Measurements from ENCODE around the gene TEAD1. TPM values are rescaled to one million over a fixed set of nuclear protein-coding genes. Genes with fewer than 3 reads are reported as not detected.

The TEAD1 gene
- polyA plus RNA-seq, 1 donor (not counting 4 experiments of a cell fraction or from before 2014, with no cell fraction given), result 32.7 TPM

DNA sequence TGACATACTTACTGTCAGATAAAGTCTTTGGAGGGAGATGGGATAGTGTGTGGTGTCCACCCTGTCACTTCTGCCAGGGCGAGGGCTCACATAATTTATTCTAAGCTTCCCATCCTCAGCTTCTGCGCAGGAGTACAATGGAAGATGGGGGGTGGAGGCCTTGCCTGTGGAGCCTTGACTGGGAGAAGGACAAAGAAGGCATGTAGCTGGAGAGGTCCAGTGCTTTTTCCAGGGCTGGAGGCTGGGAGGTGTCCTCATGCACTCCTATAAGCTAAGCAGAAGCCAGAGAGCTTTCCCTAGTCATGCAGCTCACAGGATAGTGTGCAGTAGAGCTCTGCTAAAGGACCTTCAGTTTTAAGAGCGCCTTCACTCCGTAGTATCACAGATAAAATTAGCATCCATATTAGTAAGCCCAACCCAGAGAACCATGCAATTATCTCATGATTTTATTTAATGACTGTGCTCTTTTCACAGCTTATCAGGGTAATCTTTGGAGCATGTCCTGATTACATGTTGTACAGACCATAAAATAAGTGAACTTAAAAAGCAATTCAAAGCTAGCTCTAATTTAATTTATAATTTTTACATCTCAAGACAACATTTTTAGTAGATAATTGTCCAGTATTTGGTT is 148.3 kb downstream of the TEAD1 start:
- Histone ChIP-seq H3K27ac (ENCODE audit: control insufficient read depth, insufficient read depth, low read length) (no peak overlapping the region), H3K36me3 (ENCODE audit: control insufficient read depth in 2 of 2, extremely low read depth in 1 of 2, insufficient read depth in 2 of 2, low read length in 2 of 2) (peaks cover 0 to 4% of the 10 kb centered on the region in 2 experiments), H3K79me2 (ENCODE audit: control insufficient read depth, insufficient read depth, low read length) (peaks cover 84% of the 10 kb centered on the region), H3K9ac (ENCODE audit: control insufficient read depth, extremely low read depth, insufficient read depth, low read length) (no peak overlapping the region), H2AFZ (ENCODE audit: control insufficient read depth, low read length) (no peak overlapping the region), H3K4me3 (ENCODE audit: control insufficient read depth in 2 of 3, extremely low read depth in 1 of 3, insufficient read depth in 2 of 3, low read depth in 1 of 3, low read length in 3 of 3) (no peak overlapping the region), H4K20me1 (ENCODE audit: control insufficient read depth, extremely low read depth, insufficient read depth, low read length) (peaks cover 2% of the 10 kb centered on the region), H3K27me3 (ENCODE audit: control insufficient read depth, extremely low read depth, insufficient read depth, low read length) (no peaks in the 10 kb centered on the region), H3K9me1 (ENCODE audit: control insufficient read depth, extremely low read depth, insufficient read depth, low read length) (peaks cover 4% of the 10 kb centered on the region), H3K4me1 (ENCODE audit: control insufficient read depth, extremely low read depth, insufficient read depth, low read length) (peaks cover 8% of the 10 kb centered on the region), H3K4me2 (ENCODE audit: control insufficient read depth, extremely low read depth, insufficient read depth, low read depth, low read length) (no peak overlapping the region), H3K9me3 (ENCODE audit: control insufficient read depth, low read depth, low read length) (no peaks in the 10 kb centered on the region)
- DNase-seq (ENCODE audit: low read depth, low spot score), result no peak
- TF ChIP-seq, protein P1, sequence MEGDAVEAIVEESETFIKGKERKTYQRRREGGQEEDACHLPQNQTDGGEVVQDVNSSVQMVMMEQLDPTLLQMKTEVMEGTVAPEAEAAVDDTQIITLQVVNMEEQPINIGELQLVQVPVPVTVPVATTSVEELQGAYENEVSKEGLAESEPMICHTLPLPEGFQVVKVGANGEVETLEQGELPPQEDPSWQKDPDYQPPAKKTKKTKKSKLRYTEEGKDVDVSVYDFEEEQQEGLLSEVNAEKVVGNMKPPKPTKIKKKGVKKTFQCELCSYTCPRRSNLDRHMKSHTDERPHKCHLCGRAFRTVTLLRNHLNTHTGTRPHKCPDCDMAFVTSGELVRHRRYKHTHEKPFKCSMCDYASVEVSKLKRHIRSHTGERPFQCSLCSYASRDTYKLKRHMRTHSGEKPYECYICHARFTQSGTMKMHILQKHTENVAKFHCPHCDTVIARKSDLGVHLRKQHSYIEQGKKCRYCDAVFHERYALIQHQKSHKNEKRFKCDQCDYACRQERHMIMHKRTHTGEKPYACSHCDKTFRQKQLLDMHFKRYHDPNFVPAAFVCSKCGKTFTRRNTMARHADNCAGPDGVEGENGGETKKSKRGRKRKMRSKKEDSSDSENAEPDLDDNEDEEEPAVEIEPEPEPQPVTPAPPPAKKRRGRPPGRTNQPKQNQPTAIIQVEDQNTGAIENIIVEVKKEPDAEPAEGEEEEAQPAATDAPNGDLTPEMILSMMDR (optimal IDR thresholded peaks at IDR 0.05 in 1 of 3, IDR thresholded peaks at IDR 0.05 in 1 of 3, conservative IDR thresholded peaks at IDR 0.05 in 1 of 3; ENCODE audit: extremely low read depth in 1 of 3, insufficient read depth in 2 of 3, low read length in 3 of 3), result no peak
- no peak for TF ChIP-seq EZH2 (IDR thresholded peaks at IDR 0.05; ENCODE audit: low read length)
- no peak for FAIRE-seq
- dilution Hi-C loops (cut with MboI; ENCODE audit: extremely low pct_ligation_motif_present, low sequenced_read_pairs), result no loop called here

DNA sequence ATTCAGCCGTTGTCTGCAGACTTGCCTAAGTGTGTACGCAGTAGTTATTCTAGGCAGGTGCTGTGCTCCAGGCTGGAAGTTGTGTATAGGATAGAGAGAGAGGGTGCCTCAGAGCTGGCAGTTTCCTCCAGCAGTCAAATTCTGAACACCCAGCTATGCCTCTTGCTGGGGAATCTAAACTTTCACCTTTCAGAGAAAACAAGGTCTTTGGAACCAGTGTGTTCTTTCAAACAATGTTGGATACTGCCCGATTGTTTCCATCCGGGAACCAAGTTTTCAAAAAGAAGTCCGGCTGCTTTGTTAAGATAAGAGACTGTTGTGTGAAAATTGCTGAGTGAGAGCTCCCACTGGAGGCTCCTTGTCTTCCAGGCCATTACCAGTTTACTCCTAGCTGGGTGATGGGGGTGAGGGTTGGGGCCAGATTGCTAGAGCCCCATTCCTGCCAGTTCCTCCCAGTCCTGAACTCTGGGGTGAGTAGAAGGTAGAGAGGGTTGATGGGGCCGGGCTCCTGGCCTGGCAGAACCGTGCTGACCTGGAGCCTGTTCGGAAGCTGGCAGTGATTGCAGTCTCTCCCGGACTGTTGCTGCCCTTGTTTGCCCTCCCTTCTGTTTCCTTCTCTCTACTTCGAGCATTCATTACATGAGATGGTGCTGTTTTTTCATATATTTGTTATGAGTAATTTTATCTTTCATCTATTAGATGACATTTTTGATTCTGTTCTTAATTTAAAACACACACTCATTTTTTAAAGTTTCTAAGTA is 150.2 kb downstream of the TEAD1 start:
- peaks cover 19% of the 10 kb centered on the region for H3K4me1 ChIP-seq (ENCODE audit: control insufficient read depth, extremely low read depth, insufficient read depth, low read length)
- H3K9me1 ChIP-seq (ENCODE audit: control insufficient read depth, extremely low read depth, insufficient read depth, low read length), result no peaks in the 10 kb centered on the region
- no peak overlapping the region for H3K4me2 ChIP-seq (ENCODE audit: control insufficient read depth, extremely low read depth, insufficient read depth, low read depth, low read length)
- DNase-seq (ENCODE audit: low read depth, low spot score), result no peak
- FAIRE-seq, result no peak
- no peak overlapping the region for H3K4me3 ChIP-seq (ENCODE audit: control insufficient read depth in 2 of 3, extremely low read depth in 1 of 3, insufficient read depth in 2 of 3, low read depth in 1 of 3, low read length in 3 of 3)
- TF ChIP-seq, protein P1 (optimal IDR thresholded peaks at IDR 0.05 in 1 of 3, IDR thresholded peaks at IDR 0.05 in 1 of 3, conservative IDR thresholded peaks at IDR 0.05 in 1 of 3; ENCODE audit: extremely low read depth in 1 of 3, insufficient read depth in 2 of 3, low read length in 3 of 3), result no peak
- no peak for TF ChIP-seq EZH2 (IDR thresholded peaks at IDR 0.05; ENCODE audit: low read length)
- H3K27me3 ChIP-seq (ENCODE audit: control insufficient read depth, extremely low read depth, insufficient read depth, low read length), result no peaks in the 10 kb centered on the region
- peaks cover 85% of the 10 kb centered on the region for H3K79me2 ChIP-seq (ENCODE audit: control insufficient read depth, insufficient read depth, low read length)
- H2AFZ ChIP-seq (ENCODE audit: control insufficient read depth, low read length), result no peak overlapping the region
- dilution Hi-C loops (cut with MboI; ENCODE audit: extremely low pct_ligation_motif_present, low sequenced_read_pairs), result no loop called here
- H3K9ac ChIP-seq (ENCODE audit: control insufficient read depth, extremely low read depth, insufficient read depth, low read length), result no peak overlapping the region
- H3K9me3 ChIP-seq (ENCODE audit: control insufficient read depth, low read depth, low read length), result no peaks in the 10 kb centered on the region
- no peak overlapping the region for H3K27ac ChIP-seq (ENCODE audit: control insufficient read depth, insufficient read depth, low read length)
- H3K36me3 ChIP-seq (ENCODE audit: control insufficient read depth in 2 of 2, extremely low read depth in 1 of 2, insufficient read depth in 2 of 2, low read length in 2 of 2), result no peaks in the 10 kb centered on the region
- peaks cover 12% of the 10 kb centered on the region for H4K20me1 ChIP-seq (ENCODE audit: control insufficient read depth, extremely low read depth, insufficient read depth, low read length)
